GM10248 (cell line): Measurements from ENCODE around the gene CANT1.

Source experiments
- CTCF ChIA-PET: fragments of 300-600 bp; sonication (Branson Sonifier 250); formaldehyde crosslinking; extraction: SDS; loops from one replicate; lab custom pipeline; 2021; ENCODE audit warnings: antibody characterized with exemption; lab: Yijun Ruan, JAX
- POLR2A ChIA-PET: fragments of 350-650 bp; sonication (Branson Sonifier 250); formaldehyde crosslinking; extraction: SDS; loops from one replicate; lab custom pipeline; 2020; ENCODE audit warnings: antibody characterized with exemption; lab: Yijun Ruan, JAX
- DNase-seq: peaks from one replicate; pipeline ENCODE4 v3.0.0; 2012; ENCODE audit errors: extremely low spot score
- TF ChIP-seq, protein P1 (sequence below): IDR thresholded peaks from 2 replicates; pipeline ENCODE4 v1.5.1; 2012; ENCODE audit warnings: mild to moderate bottlenecking, low read depth; ENCODE audit errors: extremely low read depth, missing control alignments, control extremely low read depth

CANT1 gene

DNA sequence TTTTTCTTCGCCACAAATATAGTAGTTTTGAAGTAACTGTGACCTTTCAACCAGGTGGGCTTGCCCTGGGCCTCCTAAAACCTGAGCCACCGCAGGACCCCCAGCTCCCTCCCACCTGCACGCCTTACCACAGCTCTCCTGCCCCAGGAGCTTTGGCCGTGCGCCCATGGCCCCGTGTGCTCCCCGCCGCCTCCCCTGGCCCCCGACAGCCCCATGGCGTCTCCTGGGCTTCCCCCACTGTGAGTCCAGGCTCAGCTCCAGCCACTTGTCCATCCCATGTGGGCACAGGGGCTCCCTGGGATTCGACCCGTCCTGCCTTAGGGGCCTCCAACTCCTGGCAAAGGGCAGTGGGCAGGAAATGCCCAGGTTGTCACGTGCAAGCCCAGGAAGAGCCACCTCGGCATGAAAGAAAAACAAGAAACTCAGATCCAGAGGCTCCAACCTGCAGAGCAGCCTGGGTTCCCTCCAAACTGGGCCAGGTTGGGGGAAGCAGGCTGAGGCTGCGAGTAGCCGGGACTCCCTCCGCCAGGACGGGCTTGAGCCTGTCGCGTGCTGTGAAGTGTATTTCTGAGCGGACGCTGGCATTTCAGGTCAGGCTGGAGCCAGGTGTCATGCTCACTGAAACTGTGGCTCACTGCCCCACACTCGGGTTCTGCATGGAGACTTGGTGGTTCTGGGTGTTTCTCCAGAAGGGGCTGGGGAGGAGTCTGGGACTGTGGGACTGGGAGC is 35.6 kb downstream of the CANT1 start:
- TF ChIP-seq, protein P1, sequence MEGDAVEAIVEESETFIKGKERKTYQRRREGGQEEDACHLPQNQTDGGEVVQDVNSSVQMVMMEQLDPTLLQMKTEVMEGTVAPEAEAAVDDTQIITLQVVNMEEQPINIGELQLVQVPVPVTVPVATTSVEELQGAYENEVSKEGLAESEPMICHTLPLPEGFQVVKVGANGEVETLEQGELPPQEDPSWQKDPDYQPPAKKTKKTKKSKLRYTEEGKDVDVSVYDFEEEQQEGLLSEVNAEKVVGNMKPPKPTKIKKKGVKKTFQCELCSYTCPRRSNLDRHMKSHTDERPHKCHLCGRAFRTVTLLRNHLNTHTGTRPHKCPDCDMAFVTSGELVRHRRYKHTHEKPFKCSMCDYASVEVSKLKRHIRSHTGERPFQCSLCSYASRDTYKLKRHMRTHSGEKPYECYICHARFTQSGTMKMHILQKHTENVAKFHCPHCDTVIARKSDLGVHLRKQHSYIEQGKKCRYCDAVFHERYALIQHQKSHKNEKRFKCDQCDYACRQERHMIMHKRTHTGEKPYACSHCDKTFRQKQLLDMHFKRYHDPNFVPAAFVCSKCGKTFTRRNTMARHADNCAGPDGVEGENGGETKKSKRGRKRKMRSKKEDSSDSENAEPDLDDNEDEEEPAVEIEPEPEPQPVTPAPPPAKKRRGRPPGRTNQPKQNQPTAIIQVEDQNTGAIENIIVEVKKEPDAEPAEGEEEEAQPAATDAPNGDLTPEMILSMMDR, result no peak
- DNase-seq, result no peak
- POLR2A ChIA-PET, result no interaction called here
- CTCF ChIA-PET, result interaction anchor here (1.4 to 1.8 kb wide), 3 partner anchors 9 to 14 kb away, joined by 4 to 5 read pairs (median 5); no protein-coding TSS in a partner anchor

DNA sequence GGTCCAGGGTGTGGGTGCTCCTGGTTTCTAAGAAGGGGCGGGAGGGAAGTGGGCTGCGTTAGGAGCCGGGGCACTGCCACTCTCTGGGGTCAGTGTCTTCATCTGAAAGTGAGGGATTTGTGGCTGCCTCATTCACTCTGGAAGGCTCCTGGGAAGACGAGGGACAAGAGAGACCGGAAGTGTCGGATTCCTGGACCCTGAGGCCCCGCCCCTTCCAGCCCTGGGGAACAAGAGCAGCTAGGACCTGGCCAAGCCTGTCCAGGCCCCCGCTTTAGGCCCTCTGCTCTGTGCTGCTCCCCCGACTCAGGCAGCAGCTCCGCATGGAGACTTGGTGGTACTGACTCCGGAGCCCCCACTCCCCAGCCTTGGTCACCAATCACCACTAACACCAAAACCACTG is 36.4 kb downstream of the CANT1 start:
- CTCF ChIA-PET, result interaction anchor here (1.4 to 1.8 kb wide), 3 partner anchors 8 to 13 kb away, joined by 4 to 5 read pairs (median 5); no protein-coding TSS in a partner anchor
- DNase-seq, result no peak
- TF ChIP-seq, protein P1, result no peak
- POLR2A ChIA-PET, result no interaction called here

DNA sequence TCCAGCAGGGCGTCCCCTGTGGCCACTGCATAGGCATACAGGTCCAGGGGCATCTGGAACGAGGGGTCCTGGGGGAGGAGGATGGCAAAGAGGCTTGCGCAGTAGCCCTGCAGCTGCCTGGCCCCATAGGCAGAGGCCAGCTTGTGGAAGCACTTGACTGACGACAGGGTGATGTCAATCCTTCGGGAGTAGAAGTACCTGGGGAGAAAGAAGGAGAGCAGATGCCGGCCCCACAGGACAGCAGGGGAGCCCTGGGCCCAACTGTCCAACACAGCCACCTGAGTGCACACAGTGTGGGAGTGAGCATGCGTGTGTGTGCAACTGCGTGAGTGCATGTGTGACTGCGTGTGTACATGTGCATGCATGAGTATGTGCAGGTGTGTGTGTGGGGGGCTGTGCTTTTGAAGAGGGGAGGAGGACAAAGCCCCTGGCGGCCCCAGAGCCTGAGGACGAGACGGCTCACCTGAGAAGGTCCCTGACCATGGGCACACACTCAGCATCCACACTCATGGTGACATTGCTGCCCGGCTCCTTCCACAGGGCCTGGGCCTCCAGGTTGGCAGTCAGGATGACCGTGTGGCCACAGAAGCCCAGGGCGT is 37.0 kb downstream of the CANT1 start:
- ChIA-PET POLR2A (no interaction called here), CTCF (interaction anchor here (1.4 to 3.7 kb wide), 12 partner anchors 8 to 475 kb away, joined by 4 to 49 read pairs (median 9); partner anchors contain the start of gene LGALS3BP)
- TF ChIP-seq, protein P1, result no peak

DNA sequence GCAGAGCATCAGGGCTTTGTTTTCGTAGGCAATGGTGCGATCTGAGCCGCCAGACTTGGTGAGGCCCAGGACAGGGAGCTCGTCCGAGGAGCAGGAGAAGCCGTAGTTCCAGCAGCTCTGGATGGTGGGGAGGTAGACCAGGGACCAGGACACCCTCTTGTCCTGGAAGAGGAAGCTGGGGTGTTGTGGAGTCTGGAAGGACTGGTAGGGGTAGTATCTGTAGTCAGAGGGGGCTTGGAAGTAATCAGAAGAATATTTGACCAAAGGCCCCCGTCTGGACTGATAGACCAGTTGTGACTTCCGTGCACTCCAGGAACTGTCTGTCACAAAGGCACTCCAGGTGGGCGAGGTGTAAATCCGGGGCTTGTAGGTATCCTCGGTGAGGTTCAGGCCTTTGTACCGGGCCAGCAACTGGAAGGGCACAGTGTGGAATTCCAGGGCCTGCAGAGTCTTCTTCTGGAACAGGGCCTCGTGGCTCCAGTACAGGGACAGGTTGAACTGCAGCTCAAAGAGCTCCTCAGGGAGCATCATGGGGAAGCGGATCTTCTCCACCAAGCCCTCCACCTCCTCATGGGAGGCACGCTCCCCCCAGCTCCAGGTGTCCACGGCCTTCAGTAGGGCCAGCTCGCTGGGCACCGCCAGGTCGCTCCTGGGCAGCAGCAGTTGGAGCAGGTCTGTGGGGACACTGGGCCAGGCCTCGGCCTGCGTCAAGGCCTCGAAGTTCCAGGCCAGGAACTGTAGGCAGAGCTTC is 37.6 kb downstream of the CANT1 start:
- ChIA-PET CTCF (interaction anchor here (0.8 to 3.7 kb wide), 28 partner anchors 9 to 483 kb away, joined by 3 to 49 read pairs (median 6); partner anchors contain the start of genes CANT1 and LGALS3BP), POLR2A (no interaction called here)
- DNase-seq, result no peak
- TF ChIP-seq, protein P1, result no peak

More for the DNA sequence above, 37.0 kb downstream of the CANT1 start:
- no peak for DNase-seq

DNA sequence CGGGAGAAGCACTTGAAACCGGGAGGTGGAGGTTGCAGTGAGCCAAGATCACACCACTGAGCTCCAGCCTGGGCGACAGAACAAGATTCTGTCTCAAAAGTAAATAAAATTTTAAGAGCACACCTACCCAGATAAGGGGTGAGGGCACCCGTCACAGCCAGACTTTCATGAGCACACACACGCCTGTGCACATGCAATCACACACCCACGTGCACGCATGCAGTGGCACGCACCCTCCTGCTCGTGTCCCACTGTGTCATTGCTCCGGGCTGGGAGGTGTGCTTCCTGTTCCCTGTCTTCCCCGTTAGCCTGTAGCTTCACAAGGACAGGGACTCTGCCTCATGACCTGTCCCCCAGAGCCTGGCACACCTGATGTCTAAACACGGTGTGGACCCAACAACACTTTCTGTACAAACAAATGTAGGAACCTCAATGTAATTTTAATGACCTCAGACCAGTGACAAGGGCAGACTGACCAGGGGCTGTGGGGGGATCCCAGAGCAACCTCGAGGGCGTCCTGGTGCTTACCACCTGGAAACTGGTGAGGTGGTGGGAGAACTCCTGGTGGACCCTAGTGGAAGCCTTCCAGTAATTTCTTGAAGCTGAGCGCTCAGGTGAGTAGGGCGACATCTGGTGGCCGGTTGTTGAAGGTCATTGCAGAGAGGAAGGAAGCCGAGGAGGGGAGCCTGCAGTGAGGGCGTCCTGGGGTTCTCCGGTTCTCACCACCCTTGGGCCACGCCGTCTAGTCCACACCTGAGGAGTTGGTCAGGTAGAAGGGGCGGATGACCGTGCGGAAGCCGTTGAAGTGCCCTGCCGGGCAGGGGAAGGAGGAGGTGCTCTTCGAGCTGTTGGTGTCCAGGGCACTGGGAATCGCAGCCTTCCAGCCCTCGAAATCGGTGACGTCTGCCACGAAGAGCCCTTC is 38.5 kb downstream of the CANT1 start:
- TF ChIP-seq, protein P1, result peak; percentile 89
- CTCF ChIA-PET, result interaction anchor here (0.8 to 3.7 kb wide), 31 partner anchors 8 to 482 kb away, joined by 3 to 49 read pairs (median 5); partner anchors contain the start of genes CANT1 and LGALS3BP
- POLR2A ChIA-PET, result no interaction called here
- DNase-seq, result peak; percentile 87
